ENCODE measurements around the gene DCAF15. TPM values are rescaled to one million over a fixed set of nuclear protein-coding genes. Genes with fewer than 3 reads are reported as not detected.

DCAF15 gene
- total and polyA plus RNA-seq, 2 donors from 2014 or later: 21.9 to 35.5 TPM

GRCh38 chr19:13951043-13951442, 1.3 kb upstream of the DCAF15 start:
- H3K9me3 ChIP-seq (ENCODE audit: control insufficient read depth in 2 of 3, insufficient read depth in 1 of 3, low read length in 3 of 3): no peaks in the 10 kb centered on the region
- FAIRE-seq: no peak

DNA sequence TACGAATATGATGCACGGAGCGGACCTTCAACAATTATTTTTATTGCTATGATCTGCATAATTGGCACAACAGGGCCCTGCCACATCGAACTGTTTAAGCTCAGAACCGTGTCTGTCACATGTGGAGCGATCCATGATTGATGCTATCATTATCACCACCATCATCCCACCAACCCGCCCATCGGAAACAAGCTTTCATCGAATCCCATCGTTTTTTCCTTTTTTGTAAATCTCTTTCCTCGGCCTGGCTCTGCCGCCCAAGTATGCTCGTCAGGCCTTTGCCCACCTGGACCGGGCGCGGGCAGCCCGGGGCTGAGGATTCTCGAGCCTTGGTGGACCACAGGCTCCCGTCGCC, 533 bp upstream of the DCAF15 start:
- TF ChIP-seq, protein P1, sequence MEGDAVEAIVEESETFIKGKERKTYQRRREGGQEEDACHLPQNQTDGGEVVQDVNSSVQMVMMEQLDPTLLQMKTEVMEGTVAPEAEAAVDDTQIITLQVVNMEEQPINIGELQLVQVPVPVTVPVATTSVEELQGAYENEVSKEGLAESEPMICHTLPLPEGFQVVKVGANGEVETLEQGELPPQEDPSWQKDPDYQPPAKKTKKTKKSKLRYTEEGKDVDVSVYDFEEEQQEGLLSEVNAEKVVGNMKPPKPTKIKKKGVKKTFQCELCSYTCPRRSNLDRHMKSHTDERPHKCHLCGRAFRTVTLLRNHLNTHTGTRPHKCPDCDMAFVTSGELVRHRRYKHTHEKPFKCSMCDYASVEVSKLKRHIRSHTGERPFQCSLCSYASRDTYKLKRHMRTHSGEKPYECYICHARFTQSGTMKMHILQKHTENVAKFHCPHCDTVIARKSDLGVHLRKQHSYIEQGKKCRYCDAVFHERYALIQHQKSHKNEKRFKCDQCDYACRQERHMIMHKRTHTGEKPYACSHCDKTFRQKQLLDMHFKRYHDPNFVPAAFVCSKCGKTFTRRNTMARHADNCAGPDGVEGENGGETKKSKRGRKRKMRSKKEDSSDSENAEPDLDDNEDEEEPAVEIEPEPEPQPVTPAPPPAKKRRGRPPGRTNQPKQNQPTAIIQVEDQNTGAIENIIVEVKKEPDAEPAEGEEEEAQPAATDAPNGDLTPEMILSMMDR (IDR thresholded peaks at IDR 0.05; ENCODE audit: borderline replicate concordance, extremely low read depth, insufficient read depth): no peak
- peaks cover 0 to 18% (median 3%) of the 10 kb centered on the region in 3 donors for H3K36me3 ChIP-seq (ENCODE audit: control insufficient read depth in 2 of 3, insufficient read depth in 3 of 3, low read length in 3 of 3)
- no peaks in the 10 kb centered on the region for H3K9me3 ChIP-seq (ENCODE audit: control insufficient read depth in 2 of 3, insufficient read depth in 1 of 3, low read length in 3 of 3)
- DNase-seq (no peak), FAIRE-seq (no peak)
- no peak overlapping the region for H3K9ac ChIP-seq (ENCODE audit: low read length in 3 of 3)
- H3K27ac ChIP-seq (ENCODE audit: low read depth in 2 of 2, low read length in 2 of 2): no peak overlapping the region
- H3K4me1 ChIP-seq (ENCODE audit: control insufficient read depth in 2 of 3, insufficient read depth in 2 of 3, low read depth in 1 of 3, low read length in 3 of 3): peaks cover 0 to 11% (median 10%) of the 10 kb centered on the region in 3 donors
- no peaks in the 10 kb centered on the region for H3K27me3 ChIP-seq (ENCODE audit: control insufficient read depth, insufficient read depth, low read length)
- intact Hi-C loops (cut with DNase I): no loop called here
- peak overlapping the region; percentile 36 to 57 (median 47) for H3K4me3 ChIP-seq (ENCODE audit: low read length in 3 of 3)

More at GRCh38 chr19:13951043-13951442, 1.3 kb upstream of the DCAF15 start:
- Histone ChIP-seq H3K27me3 (ENCODE audit: control insufficient read depth, insufficient read depth, low read length) (no peaks in the 10 kb centered on the region), H3K9ac (ENCODE audit: low read length in 3 of 3) (no peak overlapping the region), H3K4me1 (ENCODE audit: control insufficient read depth in 2 of 3, insufficient read depth in 2 of 3, low read depth in 1 of 3, low read length in 3 of 3) (peaks cover 0 to 11% (median 10%) of the 10 kb centered on the region in 3 donors), H3K36me3 (ENCODE audit: control insufficient read depth in 2 of 3, insufficient read depth in 3 of 3, low read length in 3 of 3) (peaks cover 0 to 11% (median 3%) of the 10 kb centered on the region in 3 donors), H3K4me3 (ENCODE audit: low read length in 3 of 3) (no peak overlapping the region), H3K27ac (ENCODE audit: low read depth in 2 of 2, low read length in 2 of 2) (no peak overlapping the region)
- TF ChIP-seq, protein P1 (IDR thresholded peaks at IDR 0.05; ENCODE audit: borderline replicate concordance, extremely low read depth, insufficient read depth): no peak
- intact Hi-C loops (cut with DNase I): no loop called here
- no peak for DNase-seq

DNA sequence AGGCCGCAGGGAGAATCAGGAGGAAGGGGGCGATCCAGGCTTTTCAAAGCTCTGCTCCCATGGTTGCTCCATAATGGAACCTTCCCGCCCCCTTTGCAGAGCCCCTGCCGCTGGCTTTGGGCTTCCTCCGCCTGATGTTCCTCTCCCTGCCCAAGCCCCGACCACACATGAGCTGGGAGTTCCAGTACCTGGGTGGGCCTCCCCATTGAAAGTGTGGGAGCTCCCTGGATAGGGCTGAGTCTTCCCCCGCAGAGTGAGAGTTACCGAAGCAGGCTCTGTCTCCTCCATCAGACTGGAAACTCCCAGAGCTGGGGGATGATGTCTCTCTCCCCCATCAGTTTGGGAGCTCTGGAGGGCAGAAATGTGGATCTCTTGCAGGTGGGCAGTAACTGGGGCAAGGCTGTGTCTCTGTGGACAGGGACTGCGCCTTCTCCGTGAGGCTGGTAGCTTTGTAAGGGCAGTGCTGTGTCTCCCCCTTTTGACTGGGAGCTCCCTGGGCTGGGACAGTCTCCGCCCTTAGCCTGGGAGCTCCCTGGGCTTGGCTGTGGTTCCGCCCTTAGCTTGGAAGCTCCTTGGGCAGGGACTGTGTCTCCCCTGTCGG, 722 bp downstream of the DCAF15 start:
- Histone ChIP-seq H3K9ac (ENCODE audit: low read length in 3 of 3) (peak overlapping the region in 2 of 3 donors; percentile 23 to 78), H3K4me3 (ENCODE audit: low read length in 3 of 3) (peak overlapping the region; percentile 70 to 77 (median 75)), H3K9me3 (ENCODE audit: control insufficient read depth in 2 of 3, insufficient read depth in 1 of 3, low read length in 3 of 3) (no peaks in the 10 kb centered on the region), H3K27me3 (ENCODE audit: control insufficient read depth, insufficient read depth, low read length) (no peaks in the 10 kb centered on the region), H3K27ac (ENCODE audit: low read depth in 2 of 2, low read length in 2 of 2) (no peak overlapping the region), H3K4me1 (ENCODE audit: control insufficient read depth in 2 of 3, insufficient read depth in 2 of 3, low read depth in 1 of 3, low read length in 3 of 3) (peaks cover 0 to 11% (median 10%) of the 10 kb centered on the region in 3 donors), H3K36me3 (ENCODE audit: control insufficient read depth in 2 of 3, insufficient read depth in 3 of 3, low read length in 3 of 3) (peaks cover 0 to 24% (median 4%) of the 10 kb centered on the region in 3 donors)
- intact Hi-C loops (cut with DNase I): no loop called here
- FAIRE-seq (no peak), DNase-seq (peak in 3 of 5 donors; percentile 36 to 78 (median 57))
- TF ChIP-seq, protein P1 (IDR thresholded peaks at IDR 0.05; ENCODE audit: borderline replicate concordance, extremely low read depth, insufficient read depth): no peak

All from kidney (tissue), 14 donors.